Adrenal gland (tissue), 5 donors: Measurements from ENCODE around the gene IL1B.

ENCODE experiments used
- POLR2A ChIP-seq, 2 donors: fragments of 450-650 bp; IDR thresholded peaks; one replicate each; pipeline ENCODE4 v1.6.1; 2017; ENCODE audit warnings: antibody characterized with exemption in 2 of 2, mild to moderate bottlenecking in 2 of 2, moderate library complexity in 1 of 2
- TF ChIP-seq, protein P1 (sequence below), 6 experiments: fragments of 450-650 bp in 4 of 6; fragments of 200-600 bp in 2 of 6; sonication (generic) in 1 of 6; IDR thresholded peaks; 1 replicate in 5 of 6; 2 replicates in 1 of 6; pipeline versions ENCODE4 v1.5.1 to v1.8.0; 2016 to 2021; ENCODE audit warnings: antibody characterized with exemption in 6 of 6, mild to moderate bottlenecking in 2 of 6, moderate library complexity in 1 of 6
- donor health status: DM: no; HTN: no; CAD: no.

DNA sequence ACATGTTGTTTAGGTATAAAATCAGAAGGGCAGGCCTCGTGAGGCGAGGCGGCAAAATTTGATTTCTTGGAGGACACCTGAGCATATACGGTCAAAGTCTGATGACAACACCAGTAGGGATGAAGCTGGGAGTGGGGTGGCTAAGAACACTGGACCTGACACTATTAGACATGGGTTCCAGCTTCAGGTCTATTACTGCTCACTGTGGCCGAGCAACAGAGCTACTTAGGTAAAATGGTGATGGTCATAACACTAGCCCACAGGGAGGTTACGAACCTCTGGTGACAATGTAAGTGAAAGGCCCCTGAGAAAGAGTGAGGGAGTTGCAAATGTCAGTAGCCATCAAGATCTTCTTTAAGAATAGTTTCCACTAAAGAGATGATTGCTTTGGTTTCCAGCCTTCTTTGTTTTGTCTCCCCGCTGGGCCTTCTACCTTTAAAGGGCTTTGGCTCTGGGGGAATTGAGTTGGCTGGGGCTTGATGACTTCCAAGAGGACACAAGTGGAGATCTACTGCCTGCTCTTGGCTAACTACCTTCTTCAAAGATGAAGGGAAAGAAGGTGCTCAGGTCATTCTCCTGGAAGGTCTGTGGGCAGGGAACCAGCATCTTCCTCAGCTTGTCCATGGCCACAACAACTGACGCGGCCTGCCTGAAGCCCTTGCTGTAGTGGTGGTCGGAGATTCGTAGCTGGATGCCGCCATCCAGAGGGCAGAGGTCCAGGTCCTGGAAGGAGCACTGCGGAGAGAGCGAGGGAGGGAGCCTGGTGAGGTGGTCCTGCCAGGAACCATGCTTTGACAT lies 3.5 kb downstream of the IL1B start:
- TF ChIP-seq, protein P1, sequence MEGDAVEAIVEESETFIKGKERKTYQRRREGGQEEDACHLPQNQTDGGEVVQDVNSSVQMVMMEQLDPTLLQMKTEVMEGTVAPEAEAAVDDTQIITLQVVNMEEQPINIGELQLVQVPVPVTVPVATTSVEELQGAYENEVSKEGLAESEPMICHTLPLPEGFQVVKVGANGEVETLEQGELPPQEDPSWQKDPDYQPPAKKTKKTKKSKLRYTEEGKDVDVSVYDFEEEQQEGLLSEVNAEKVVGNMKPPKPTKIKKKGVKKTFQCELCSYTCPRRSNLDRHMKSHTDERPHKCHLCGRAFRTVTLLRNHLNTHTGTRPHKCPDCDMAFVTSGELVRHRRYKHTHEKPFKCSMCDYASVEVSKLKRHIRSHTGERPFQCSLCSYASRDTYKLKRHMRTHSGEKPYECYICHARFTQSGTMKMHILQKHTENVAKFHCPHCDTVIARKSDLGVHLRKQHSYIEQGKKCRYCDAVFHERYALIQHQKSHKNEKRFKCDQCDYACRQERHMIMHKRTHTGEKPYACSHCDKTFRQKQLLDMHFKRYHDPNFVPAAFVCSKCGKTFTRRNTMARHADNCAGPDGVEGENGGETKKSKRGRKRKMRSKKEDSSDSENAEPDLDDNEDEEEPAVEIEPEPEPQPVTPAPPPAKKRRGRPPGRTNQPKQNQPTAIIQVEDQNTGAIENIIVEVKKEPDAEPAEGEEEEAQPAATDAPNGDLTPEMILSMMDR (IDR thresholded peaks at IDR 0.05) = no peak
- TF ChIP-seq POLR2A (IDR thresholded peaks at IDR 0.05) = no peak
